Stimulated activated CD4-positive, alpha-beta T cell treated with anti-CD3 and anti-CD28 coated beads, Interleukin-1b, Interleukin-23, amount 100 ng/mL, for 1 hour (primary cell): ENCODE measurements around the gene MAP7D2.

Source experiments
- DNase-seq, 2 donors: peaks; one replicate each; pipeline ENCODE4 v3.0.0-alpha.2; 2020; ENCODE audit warnings: low read depth in 2 of 2

The MAP7D2 gene

DNA sequence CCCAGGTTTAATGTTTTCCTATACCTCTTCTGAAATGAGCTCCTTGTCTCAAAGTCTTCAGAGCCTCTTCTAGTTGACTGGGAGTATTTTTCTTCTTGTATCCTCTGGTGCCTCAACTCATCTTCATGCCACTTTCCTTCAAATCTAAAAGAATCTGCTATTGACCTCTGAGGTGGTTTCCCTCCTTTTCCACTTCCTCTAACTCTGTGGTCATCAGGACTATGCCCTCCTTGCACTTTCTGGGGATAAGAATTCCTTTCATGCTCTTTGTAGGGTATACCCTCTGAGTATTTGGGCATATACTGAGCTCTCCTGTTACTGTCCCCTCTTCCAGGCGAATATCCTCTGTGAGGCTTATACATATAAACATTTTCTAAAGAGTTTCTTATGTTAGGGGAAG is 150.7 kb downstream of the MAP7D2 start:
- DNase-seq = no peak

DNA sequence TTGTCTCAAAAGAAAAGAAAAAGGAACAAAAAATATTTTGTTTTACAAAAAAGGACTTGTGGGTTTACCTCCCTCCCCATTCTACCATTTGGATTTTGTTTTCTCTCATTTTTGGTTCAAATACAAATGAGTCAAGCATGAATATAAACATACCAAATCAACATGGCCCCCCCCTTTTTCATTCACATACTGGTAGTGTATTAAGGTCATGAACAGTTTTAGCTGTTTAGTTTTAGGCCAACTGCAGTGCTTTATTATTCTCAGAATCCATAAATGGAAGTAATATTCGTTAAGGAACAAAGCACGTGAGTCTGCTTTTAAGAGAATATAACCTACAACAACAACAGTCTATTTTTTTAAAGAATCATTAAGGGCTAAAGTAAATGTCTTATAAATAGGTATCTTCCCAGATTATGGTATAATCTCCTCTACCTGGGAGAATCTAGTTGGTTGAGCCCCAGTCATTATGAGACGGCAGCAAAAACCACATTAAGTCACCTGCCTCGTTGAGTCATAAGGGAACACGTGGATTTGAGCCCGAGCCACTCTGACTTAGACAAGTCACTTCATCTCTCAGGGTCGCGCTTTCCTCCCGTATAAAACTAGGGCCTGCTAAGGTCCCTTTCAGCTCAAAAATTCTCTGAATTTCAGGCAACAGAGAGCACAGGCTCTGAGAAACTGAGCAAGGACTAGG is 152.5 kb downstream of the MAP7D2 start:
- DNase-seq = no peak

DNA sequence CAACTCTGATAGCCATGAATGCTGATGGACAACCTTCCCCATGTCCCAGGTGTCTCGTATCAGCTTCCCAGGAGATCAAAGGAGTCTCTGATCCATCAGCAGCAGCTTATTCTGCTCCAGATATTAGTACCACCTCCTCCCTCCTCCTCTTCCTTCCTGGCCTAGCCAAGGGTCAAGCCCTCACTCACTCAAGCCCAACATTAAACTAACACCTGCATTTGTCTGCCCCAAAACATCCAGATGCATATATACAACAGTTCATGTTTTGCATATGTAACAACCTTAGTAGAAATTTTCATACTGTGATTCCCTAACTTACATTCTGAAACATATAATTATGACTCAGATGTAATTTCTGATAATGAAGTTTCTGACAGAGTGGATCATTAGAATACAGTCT is 155.8 kb downstream of the MAP7D2 start:
- no peak for DNase-seq

DNA sequence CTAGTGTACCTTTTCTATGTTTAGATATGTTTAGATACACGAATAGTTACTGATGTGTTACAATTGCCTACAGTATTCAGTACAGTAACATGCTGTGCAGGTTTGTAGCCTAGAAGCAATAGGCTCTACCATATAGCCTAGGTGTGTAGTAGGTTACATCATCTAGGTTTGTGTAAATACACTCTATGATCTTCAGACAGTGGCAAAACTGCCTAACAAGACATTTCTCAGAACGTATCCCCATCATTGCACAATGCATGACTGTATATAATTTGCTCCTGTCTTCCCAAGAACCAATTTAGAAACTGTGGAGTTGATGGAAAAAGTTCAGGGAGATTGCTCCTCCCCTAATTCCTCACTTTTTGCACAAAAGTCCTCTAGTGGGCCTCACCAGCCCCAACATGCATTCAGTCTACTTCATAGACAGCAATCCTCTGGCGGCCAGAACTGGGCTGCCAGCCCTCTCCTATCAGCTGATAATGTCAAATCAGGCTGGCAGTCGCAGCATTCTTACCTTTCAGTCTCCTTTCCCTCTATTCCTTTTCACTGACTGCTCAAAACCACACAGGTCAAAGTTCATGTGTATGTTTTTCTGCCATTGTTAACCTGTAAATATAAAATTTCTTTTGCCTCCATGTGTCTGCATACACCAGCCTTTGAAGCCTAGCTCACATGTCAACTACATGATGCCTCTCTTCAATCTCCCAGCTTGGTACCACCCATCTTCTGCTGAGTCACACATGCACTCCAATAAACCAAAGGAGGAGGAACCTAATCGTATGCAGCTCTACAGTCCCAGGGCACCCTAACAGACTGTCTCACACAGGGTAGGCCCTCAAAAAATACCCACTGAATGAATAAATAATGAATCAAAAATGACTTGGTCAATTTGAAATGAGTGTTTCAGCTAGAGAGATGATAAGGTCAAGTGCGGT is 157.9 kb downstream of the MAP7D2 start:
- DNase-seq = no peak

DNA sequence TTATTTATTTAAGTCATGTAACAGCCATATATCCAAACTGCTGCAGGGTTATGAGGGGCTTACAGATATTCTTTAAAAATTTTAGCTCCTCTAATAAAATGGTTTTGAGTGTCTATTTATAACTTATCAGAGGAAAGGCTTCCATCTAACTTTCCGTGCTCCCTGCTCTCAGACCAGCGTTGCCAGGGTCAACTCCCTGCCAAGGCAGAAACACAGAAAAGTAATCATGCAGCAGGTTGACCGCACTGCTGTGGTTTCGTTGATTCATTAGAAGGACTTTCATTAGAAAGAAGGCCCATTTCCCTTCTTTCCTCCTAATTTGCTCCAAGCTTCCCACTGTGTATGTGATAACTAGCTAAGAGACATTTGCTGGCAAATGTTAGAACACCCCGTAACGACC is 159.8 kb downstream of the MAP7D2 start:
- no peak for DNase-seq
